NCI-H1105 treated with DMSO at 0.1 percent for 48 hours (cell line): Measurements from ENCODE around the gene LYPD8.

Experiments used
- DNase-seq: peaks from one replicate; lab custom pipeline; 2025; lab: John Stamatoyannopoulos, UW

The LYPD8 gene

DNA sequence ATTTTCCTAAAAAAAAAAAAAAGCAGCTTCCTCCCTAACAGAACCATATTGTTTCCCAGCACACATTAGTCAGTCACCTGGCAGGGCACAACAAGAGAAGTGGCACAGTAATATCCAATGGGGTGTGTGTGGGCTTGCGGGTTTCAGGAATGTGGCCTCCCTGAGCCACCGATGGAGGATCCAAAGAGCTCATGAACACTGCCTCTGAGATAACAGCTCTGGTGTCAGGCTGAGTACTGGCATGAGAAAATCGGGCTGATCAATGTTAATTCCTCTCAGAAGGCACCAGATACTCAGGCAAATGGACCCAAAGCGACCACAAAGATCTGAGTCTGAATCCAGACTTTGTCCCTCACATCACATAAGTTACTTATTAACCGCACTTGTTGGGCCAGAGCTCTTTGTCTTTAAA is 2.2 kb upstream of the LYPD8 start:
- no peak for DNase-seq

DNA sequence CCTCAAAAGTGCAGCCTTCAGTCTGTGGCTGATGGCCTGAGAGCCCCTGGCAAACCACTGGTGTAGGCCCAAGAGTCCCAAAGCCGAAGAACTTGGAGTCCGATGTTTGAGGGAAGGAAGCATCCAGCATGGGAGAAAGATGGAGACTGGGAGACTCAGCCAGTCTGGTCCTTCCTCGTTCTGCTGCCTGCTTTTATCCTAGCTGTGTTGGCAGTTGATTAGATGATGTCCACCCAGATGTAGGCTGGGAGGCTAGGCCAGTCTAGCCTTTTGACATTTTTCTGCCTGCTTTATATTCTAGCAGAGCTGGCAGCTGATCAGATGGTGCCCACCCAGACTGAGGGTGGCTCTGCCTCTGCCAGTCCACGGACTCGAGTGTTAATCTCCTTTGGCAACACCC is 1.1 kb upstream of the LYPD8 start:
- no peak for DNase-seq

DNA sequence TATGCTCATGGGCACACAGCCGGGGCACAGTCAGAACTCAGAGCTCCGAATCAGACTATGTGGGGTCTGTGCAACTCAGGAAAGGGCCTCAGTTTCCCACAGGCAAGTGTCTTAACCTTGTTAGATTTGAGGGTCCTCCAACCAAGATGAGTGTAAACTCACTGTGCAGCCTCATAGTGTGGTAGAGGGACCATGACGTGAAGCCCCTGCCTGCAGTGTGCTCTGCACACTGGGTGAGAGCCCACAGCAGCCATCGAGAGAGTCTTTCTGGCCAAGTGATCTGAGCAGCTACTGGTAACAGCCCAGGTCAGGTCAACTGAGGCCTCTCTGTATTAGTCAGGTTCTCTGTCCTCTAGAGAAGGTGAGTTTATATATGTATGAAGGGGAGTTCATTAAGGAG is 592 bp upstream of the LYPD8 start:
- DNase-seq = no peak

DNA sequence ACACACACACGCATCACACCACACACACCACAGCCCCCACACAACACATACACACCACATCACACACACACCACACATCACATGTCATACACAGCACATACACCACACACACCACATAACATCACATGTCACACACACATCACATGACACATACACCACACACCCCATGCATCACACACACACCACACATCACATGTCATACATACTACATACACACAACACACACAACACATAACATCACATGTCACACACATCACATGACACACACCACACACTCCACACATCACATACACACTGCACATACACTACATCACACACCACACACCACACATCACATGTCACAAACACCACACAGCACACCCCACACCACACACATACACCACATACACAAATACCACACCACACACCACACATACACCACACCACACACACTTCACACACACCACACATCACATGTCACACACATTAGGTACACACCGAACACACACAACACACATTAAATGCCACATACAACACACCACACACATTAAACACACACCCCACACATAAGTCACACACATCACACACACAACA is 1.8 kb downstream of the LYPD8 start:
- no peak for DNase-seq

GRCh38 chr1:248753029-248753594 is 2.4 kb downstream of the LYPD8 start:
- no peak for DNase-seq

DNA sequence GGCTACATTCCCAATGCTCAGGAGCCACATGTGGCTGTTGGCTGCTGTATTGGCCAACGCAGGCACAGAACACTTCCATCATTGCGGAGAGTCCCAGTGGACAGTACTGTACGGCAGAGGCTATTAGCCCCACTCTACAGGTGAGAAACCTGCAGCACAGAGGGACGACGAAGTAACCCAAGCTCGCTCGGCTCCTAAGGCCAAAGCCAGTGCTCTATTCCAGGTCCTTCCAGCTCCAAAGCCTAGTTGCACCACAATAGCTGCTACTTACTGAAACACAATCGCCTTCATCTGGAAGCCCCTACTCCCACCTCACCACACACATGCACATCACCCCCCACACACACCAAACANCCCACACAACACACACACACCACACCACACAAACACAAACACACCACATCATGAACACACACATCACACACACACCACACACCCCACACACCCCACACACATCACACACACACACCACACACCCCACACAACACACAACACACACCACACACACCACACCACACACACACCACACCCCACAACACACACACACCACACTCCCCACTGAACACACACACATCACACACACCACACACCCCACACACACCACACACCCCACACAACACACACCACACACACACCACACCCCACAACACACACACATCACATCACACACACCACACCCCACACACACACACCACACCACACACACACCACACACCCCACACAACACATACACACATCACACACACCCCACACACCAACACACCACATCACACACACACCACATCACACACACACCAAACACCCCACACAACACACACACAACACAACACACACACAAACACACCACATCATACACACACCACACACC is 3.2 kb downstream of the LYPD8 start:
- DNase-seq = no peak

DNA sequence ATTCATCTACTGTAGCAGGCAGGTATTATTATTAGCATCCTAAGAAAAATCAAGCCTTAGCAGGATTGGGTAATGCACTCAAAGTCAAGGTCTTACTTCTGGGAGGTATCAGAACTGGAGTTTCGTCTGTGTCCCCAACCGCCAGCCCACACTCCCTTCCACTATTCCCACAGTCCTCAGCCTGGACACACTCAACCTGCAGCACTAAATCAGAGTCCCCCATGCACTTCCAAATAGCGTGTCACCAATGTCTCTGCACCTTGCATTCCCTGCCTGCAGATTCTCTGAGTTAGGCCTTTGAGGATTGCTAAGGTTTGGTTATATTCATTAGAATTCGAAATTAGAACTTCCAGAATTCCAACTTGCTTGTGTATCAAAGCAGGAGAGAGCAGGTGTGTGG is 3.9 kb downstream of the LYPD8 start:
- no peak for DNase-seq

DNA sequence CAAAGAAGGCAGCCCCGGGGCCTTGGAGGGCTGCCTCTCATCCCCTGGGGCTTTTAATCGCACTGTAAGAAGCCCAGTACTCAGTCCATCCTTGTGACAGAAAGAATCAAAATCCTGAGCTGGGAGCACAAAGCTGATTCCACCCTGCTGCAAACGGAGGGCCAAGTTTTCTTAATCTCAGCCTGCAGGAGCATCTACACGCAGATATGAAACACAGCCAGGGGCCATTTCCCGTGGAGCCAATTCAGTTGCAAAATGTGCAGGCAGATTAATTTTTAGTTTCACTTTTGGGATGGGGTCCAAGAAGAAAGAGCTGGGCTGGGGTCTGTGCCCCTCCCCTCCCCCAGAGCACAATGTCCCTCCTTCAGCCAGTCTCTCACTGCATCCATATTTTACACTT is 4.4 kb downstream of the LYPD8 start:
- DNase-seq = no peak

DNA sequence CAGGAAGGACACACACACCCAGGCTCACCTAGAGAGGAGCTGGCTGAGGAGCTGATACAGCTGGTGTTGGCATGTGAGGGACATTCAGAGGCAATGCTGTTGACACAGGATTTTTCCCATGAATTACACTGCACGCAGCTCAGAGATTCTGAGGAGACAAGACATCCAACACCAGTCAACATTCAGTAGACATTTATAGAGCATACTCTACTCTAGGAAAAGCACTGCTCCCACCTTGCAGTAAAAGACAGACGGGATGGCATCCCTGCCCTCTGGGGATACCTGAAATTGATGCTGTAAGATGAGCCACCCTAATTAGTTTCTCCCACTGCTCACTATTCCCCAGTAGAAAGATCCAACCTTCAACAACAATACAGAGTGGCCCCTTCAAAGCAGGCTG is 5.1 kb downstream of the LYPD8 start:
- DNase-seq = no peak

DNA sequence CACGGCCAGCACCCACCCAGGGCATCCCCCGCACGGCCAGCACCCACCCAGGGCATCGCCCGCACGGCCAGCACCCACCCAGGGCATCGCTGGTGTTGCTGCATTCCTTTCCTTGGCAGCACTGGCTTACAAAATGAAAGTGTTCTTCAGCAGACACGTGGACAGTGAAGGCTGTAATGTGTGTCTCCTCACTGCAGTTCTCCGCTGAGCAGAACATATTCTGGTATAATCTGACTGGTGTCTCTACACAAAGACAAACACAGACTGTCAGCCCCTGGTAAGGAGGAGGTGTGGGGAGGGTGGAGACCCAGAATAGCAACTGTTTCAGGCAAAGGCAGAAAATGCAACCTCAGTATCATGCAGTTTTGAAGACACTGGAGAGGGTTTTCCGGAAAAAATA is 7.3 kb downstream of the LYPD8 start:
- no peak for DNase-seq

DNA sequence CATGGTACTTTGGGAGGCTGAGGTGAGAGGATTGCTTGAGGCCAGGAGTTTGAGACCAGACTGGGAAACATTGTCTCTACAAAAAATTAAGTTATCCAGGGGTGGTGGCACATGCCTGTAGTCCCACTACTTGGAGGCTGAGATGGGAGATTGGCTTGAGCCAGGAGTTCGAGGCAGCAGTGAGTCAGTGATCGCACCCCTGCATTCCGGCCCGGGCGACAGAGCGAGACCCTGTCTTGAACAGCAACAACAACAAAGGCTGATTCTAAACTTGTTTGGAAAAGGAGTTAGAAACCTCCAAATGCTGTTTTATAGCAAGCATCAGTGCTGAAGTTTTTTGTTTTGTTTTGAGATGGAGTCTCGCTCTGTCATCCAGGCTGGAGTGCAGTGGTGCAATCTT is 14.7 kb downstream of the LYPD8 start:
- no peak for DNase-seq

- DNase-seq = no peak
Measured at GRCh38 chr1:248739572-248740205, 15.9 kb downstream of the LYPD8 start.

DNA sequence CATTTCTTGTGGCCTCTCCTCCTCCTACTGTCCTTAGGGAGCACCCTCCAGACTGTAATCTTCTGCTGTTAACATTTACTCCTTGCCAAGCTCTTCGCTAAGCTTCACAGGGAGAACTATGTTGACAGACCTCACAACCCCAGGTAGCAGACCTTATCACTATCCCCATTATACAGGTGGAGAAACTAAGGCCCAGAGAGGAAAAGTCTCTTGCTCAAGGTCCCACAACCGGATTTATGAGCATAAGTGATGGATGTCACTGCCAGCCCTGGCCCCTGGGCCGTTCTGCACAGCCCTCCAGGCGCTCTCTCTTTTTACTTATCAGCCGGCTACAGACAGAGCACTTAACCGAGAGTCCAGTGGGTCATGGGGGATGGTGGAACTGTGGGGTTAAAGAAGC is 18.1 kb downstream of the LYPD8 start:
- no peak for DNase-seq

GRCh38 chr1:248736977-248737376 is 18.6 kb downstream of the LYPD8 start:
- no peak for DNase-seq

DNA sequence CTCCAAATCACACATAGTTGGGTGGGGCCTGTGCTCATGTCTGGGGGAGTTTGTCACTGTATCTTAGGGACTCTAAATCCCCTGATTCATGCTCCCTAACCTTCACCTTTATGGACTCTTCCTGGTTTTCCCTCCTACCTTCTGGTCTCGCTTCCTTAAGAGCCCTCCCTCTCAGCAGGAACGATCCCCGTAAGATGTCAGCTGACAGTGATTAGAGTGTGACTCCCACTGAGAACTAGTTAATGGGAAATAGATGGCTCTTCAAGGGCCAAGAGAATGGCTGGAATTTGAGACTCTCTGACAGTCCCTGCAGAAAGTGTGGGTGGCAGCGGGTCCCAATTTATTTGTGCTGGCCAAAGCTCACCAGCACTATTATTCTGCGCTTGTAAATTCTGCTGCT is 22.0 kb downstream of the LYPD8 start:
- DNase-seq = no peak

DNA sequence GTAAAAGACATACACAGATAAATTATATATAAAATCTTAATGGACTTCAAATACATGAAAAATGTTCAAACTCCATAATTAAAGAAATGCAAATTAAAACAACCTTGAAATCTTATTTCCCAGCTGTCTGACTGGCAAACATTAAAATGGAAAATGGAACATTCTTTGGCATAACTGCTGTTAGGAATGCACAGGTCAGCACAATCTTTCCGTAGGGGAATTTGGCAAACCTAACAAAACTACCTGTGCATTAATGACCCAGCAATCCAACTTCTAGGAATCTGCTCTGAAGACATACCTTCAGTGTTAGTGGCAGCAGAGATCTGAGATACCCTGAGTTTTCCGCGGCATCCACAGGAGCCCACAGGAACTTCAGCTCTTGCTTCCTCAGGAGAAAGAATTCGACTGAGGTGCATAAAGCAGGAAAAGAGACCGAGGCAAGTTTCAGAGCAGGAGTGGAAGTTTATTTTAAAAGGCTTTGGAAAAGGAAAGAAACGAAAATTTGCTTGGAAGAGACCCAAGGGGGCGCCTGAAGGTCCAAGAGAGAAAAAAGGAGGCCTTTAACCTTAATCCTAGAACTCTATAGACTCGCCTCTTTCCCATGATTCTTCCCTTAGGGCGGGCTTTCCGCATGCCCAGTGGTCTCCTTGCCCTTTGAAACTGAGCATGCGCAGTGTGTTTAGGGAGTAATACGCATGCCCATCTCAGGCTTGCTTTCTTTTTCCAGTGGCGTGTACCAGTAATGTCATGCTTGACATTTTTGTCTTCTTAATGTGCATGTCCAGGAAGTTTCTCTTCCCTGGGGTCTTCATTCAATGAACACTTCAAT is 24.8 kb downstream of the LYPD8 start:
- DNase-seq = no peak

- DNase-seq = no peak
Measured at GRCh38 chr1:248714248-248714647, 41.3 kb downstream of the LYPD8 start.

DNA sequence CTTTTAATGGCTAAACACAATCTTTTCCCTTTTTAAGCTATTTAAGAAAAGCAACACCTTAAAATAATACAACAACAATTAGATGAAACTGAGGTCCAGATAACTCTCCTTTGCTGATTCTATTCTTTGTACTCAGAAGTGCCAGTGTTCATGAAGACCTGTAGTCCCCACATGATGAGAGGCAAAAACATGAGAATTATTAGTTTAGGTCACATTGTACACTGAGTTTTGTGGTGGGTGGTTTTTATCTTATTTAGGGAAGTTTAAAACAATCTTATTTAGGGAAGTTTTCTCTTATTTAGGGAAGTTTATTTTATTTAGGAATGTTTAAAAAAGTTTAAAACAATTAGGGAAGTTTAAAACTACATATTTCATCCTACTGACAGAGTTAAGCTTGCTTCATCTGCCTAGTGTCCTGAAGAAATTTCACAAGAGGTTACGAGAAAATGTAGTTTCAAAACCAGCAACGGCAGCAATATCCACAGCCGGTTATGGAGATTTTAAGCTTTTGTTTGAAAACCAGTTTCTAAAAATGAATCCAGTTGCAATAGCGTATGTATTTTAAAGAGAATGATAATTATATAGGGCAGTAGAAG is 45.2 kb downstream of the LYPD8 start:
- DNase-seq = no peak

GRCh38 chr1:248704606-248705005 is 51.0 kb downstream of the LYPD8 start:
- no peak for DNase-seq

DNA sequence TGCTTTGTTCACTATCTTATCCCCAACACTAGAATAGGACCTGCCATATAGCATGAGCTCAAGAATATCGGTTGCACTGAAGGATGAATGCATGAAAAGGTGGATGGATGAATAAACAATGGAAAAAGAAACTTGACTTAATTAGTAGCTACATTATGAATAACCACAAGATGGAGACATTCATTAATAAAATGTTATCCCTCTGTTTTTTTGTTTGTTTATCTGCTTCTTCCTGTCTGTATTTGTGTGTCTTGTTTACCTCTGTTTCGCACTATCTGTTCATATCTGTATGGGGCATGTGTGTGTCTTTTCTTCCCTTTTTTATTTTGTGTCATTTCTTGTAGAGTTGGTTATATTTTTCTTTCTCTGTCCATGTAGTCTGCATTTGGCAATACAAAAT is 51.9 kb downstream of the LYPD8 start:
- DNase-seq = no peak

GRCh38 chr1:248702714-248703113 is 52.8 kb downstream of the LYPD8 start, which contains the start of gene OR14I1:
OR14I1 (minus strand) TSS chr1:248702766.
- DNase-seq = no peak

- no peak for DNase-seq
Measured at GRCh38 chr1:248699099-248699498, 56.5 kb downstream of the LYPD8 start.
